SK-N-SH (cell line): ENCODE measurements around the gene GALNS. TPM values are rescaled to one million over a fixed set of nuclear protein-coding genes. Genes with fewer than 3 reads are reported as not detected.

Experiments
- CTCF ChIA-PET: fragments of 300-600, 350-600 bp; formaldehyde crosslinking; extraction: SDS; loops from one replicate; lab custom pipeline; 2021; lab: Yijun Ruan, JAX
- POLR2A ChIA-PET: fragments of 350-600 bp; sonication (Branson Sonifier 250); formaldehyde crosslinking; extraction: SDS; loops from one replicate; lab custom pipeline; 2020; ENCODE audit warnings: antibody characterized with exemption, inconsistent platforms; lab: Yijun Ruan, JAX
- DNase-seq: peaks from one replicate; pipeline ENCODE4 v3.0.0; 2012
- H2AFZ ChIP-seq: fragments of 200-600 bp; sonication (generic); 2 replicates; pipeline ENCODE4 v1.8.1; 2016; ENCODE audit warnings: antibody characterized with exemption, mild to moderate bottlenecking, low read depth
- H3F3A ChIP-seq: fragments of 200-600 bp; sonication (generic); replicated peaks from 2 replicates; pipeline ENCODE3; 2016; ENCODE audit warnings: antibody characterized with exemption, mild to moderate bottlenecking; ENCODE audit not compliant: insufficient read depth
- H3K27ac ChIP-seq, 2 experiments: fragments of 200-500 bp in 1 of 2; fragments of 200-600 bp in 1 of 2; sonication (Bioruptor generic) in 1 of 2; sonication (generic), shearing (Covaris generic) in 1 of 2; 2 replicates each; pipeline versions ENCODE4 v1.5.1 to v1.6.1; 2014 to 2016; ENCODE audit warnings: low read depth in 2 of 2, inconsistent platforms in 1 of 2, low read length in 1 of 2, mild to moderate bottlenecking in 1 of 2, mixed read lengths in 1 of 2
- H3K27me3 ChIP-seq: fragments of 200-600 bp; sonication (generic), shearing (Covaris generic); 2 replicates; pipeline ENCODE4 v1.6.1; 2016; ENCODE audit warnings: mixed run types; ENCODE audit not compliant: insufficient read depth
- H3K36me3 ChIP-seq, 2 experiments: fragments of 200-500 bp in 1 of 2; fragments of 200-600 bp in 1 of 2; sonication (Bioruptor generic) in 1 of 2; sonication (generic) in 1 of 2; replicated peaks in 1 of 2; 2 replicates each; pipeline versions ENCODE3 to v1.5.1; 2014 to 2016; ENCODE audit warnings: low read length in 1 of 2, mild to moderate bottlenecking in 1 of 2; ENCODE audit not compliant: insufficient read depth in 2 of 2, control insufficient read depth in 1 of 2
- H3K4me1 ChIP-seq, 2 experiments: fragments of 200-500 bp in 1 of 2; fragments of 200-600 bp in 1 of 2; sonication (Bioruptor generic) in 1 of 2; sonication (generic), shearing (Covaris generic) in 1 of 2; 2 replicates each; pipeline versions ENCODE4 v1.5.1 to v1.6.1; 2014 to 2016; ENCODE audit warnings: low read depth in 1 of 2, low read length in 1 of 2, mixed run types in 1 of 2; ENCODE audit not compliant: insufficient read depth in 2 of 2, control insufficient read depth in 1 of 2
- H3K4me2 ChIP-seq: fragments of 200-600 bp; sonication (generic), shearing (Covaris generic); 2 replicates; pipeline ENCODE4 v1.6.1; 2017; ENCODE audit warnings: mixed run types
- H3K4me3 ChIP-seq, 2 experiments: fragments of 200-500 bp in 1 of 2; fragments of 200-600 bp in 1 of 2; sonication (Bioruptor generic) in 1 of 2; sonication (generic), shearing (Covaris generic) in 1 of 2; 2 replicates each; pipeline versions ENCODE4 v1.5.1 to v1.8.1; 2014 to 2016; ENCODE audit warnings: low read depth in 2 of 2, inconsistent platforms in 1 of 2, low read length in 1 of 2, mild to moderate bottlenecking in 1 of 2, mixed read lengths in 1 of 2, moderate library complexity in 1 of 2
- H3K79me2 ChIP-seq: fragments of 200-600 bp; sonication (generic); 2 replicates; pipeline ENCODE4 v1.8.1; 2017; ENCODE audit warnings: mild to moderate bottlenecking; ENCODE audit not compliant: insufficient read depth
- H3K9ac ChIP-seq: fragments of 200-600 bp; sonication (generic); 2 replicates; pipeline ENCODE4 v1.6.1; 2017; ENCODE audit warnings: mixed run types
- H3K9me2 ChIP-seq: fragments of 200-600 bp; sonication (generic); 2 replicates; pipeline ENCODE4 v1.6.1; 2017; ENCODE audit warnings: mixed run types
- H3K9me3 ChIP-seq: fragments of 200-600 bp; sonication (generic); 2 replicates; pipeline ENCODE4 v1.6.1; 2017; ENCODE audit warnings: mixed run types, mild to moderate bottlenecking, moderate library complexity
- H4K20me1 ChIP-seq: fragments of 200-600 bp; sonication (generic); 2 replicates; pipeline ENCODE4 v1.6.1; 2017; ENCODE audit warnings: mild to moderate bottlenecking, mixed run types; ENCODE audit not compliant: insufficient read depth
- CHD2 ChIP-seq: fragments of 150-350 bp; IDR thresholded peaks from 2 replicates; pipeline ENCODE4 v1.6.1; 2018; ENCODE audit warnings: low read length; ENCODE audit not compliant: partially characterized antibody
- EP300 ChIP-seq, 2 experiments: IDR thresholded peaks; 2 replicates each; pipeline versions ENCODE4 v1.4.0 to v1.6.1; 2012; ENCODE audit warnings: borderline replicate concordance in 1 of 2, low read depth in 1 of 2, low read length in 1 of 2
- FOSL2 ChIP-seq: IDR thresholded peaks from 2 replicates; pipeline ENCODE4 v1.4.0; 2012; ENCODE audit warnings: low read depth, mild to moderate bottlenecking, moderate library complexity, borderline replicate concordance
- FOXM1 ChIP-seq: IDR thresholded peaks from 2 replicates; pipeline ENCODE4 v1.4.0; 2012; ENCODE audit warnings: low read depth, mild to moderate bottlenecking
- GABPA ChIP-seq: IDR thresholded peaks from 2 replicates; pipeline ENCODE4 v1.4.0; 2012; ENCODE audit warnings: low read depth, mild to moderate bottlenecking
- GATA2 ChIP-seq: sonication (generic); formaldehyde crosslinking; IDR thresholded peaks from 2 replicates; pipeline ENCODE4 v1.5.0; 2020; ENCODE audit warnings: mild to moderate bottlenecking, missing genetic modification reagents
- MXI1 ChIP-seq: IDR thresholded peaks from 2 replicates; pipeline ENCODE4 v1.6.1; 2012; ENCODE audit warnings: mild to moderate bottlenecking, low read depth, low read length, improper control_type of control experiment
- NFIC ChIP-seq: IDR thresholded peaks from 2 replicates; pipeline ENCODE4 v1.4.0; 2012; ENCODE audit warnings: borderline replicate concordance
- RFX5 ChIP-seq: IDR thresholded peaks from 2 replicates; pipeline ENCODE4 v1.6.1; 2012; ENCODE audit warnings: mild to moderate bottlenecking, improper control_type of control experiment, low read length
- RXRA ChIP-seq: IDR thresholded peaks from 2 replicates; pipeline ENCODE4 v1.4.0; 2012; ENCODE audit warnings: low read depth, mild to moderate bottlenecking, borderline replicate concordance
- SIN3A ChIP-seq: IDR thresholded peaks from 2 replicates; pipeline ENCODE4 v1.6.1; 2012; ENCODE audit warnings: low read depth, mild to moderate bottlenecking, low read length, moderate library complexity, borderline replicate concordance
- TAF1 ChIP-seq: IDR thresholded peaks from 2 replicates; pipeline ENCODE4 v1.6.1; 2012; ENCODE audit warnings: low read depth, mild to moderate bottlenecking, low read length, moderate library complexity, borderline replicate concordance
- TCF12 ChIP-seq: IDR thresholded peaks from 2 replicates; pipeline ENCODE4 v1.4.0; 2012
- TEAD4 ChIP-seq: IDR thresholded peaks from 2 replicates; pipeline ENCODE4 v1.4.0; 2012; ENCODE audit warnings: mild to moderate bottlenecking, borderline replicate concordance; ENCODE audit not compliant: insufficient read depth
- WGBS: methylation state at CpG from one replicate; pipeline ENCODE4 v1.1.6; 2017; ENCODE audit warnings: low lambda C conversion rate; 5-methylcytosine and 5-hydroxymethylcytosine counted together
- polyA plus RNA-seq, 3 experiments: library from polyadenylated mRNA; depleted of rRNA; stranded (reverse); fragments of >200 nt; gene quantifications; 2 replicates each; pipeline ENCODE4 v1.2.3, GENCODE V29; 2012
- TF ChIP-seq, protein P1 (sequence below): fragments of 150-350 bp; IDR thresholded peaks from 2 replicates; pipeline ENCODE4 v1.6.1; 2016; ENCODE audit warnings: mild to moderate bottlenecking, low read depth, low read length
- TF ChIP-seq, protein P2 (sequence below): IDR thresholded peaks from 2 replicates; pipeline ENCODE4 v1.4.0; 2012; ENCODE audit warnings: low read depth
- TF ChIP-seq, protein P3 (sequence below): IDR thresholded peaks from 2 replicates; pipeline ENCODE4; 2012
- TF ChIP-seq, protein P4 (sequence below): IDR thresholded peaks from 2 replicates; pipeline ENCODE4 v1.6.1; 2012; ENCODE audit warnings: mild to moderate bottlenecking, low read depth, low read length, moderate library complexity

Gene GALNS
- polyA plus RNA-seq, 1 of the 3 experiments (the other 2 are of a cell fraction), result 16.5 TPM

DNA sequence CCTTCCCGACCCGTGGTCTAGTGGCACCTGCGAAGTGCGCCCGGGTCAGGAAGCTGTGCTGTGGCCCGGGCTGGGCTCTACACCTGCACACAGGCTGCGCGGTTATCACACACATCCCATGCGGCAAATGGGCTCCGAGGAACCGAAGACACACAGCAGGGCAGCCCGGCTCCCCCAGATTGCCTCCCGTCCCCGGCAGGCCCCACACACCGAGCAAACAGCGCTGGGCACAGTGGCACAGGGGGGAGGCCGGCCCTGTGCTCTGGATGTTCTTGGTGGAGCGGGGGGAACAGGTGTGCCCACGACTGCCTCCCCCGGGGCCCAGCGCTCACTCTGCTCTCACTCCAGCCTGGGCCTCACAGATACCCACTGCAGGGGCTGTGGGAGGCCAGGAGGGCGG, 38.6 kb upstream of the GALNS start:
- no peaks in the 10 kb centered on the region for H3F3A ChIP-seq
- no peak overlapping the region for H3K9ac ChIP-seq
- H4K20me1 ChIP-seq, result no peaks in the 10 kb centered on the region
- H3K27ac ChIP-seq, result no peak overlapping the region
- POLR2A ChIA-PET, result no interaction called here
- no peaks in the 10 kb centered on the region for H3K36me3 ChIP-seq
- H3K4me3 ChIP-seq, result no peak overlapping the region
- peaks cover 65% of the 10 kb centered on the region for H3K27me3 ChIP-seq
- TF ChIP-seq, protein P1, sequence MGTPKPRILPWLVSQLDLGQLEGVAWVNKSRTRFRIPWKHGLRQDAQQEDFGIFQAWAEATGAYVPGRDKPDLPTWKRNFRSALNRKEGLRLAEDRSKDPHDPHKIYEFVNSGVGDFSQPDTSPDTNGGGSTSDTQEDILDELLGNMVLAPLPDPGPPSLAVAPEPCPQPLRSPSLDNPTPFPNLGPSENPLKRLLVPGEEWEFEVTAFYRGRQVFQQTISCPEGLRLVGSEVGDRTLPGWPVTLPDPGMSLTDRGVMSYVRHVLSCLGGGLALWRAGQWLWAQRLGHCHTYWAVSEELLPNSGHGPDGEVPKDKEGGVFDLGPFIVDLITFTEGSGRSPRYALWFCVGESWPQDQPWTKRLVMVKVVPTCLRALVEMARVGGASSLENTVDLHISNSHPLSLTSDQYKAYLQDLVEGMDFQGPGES, result no peak
- TF ChIP-seq GATA2 (CRISPR knock-in tag), result no peak
- TF ChIP-seq TCF12, result no peak
- TF ChIP-seq, protein P2, sequence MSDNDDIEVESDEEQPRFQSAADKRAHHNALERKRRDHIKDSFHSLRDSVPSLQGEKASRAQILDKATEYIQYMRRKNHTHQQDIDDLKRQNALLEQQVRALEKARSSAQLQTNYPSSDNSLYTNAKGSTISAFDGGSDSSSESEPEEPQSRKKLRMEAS, result no peak
- no peak for TF ChIP-seq FOSL2
- no peak for TF ChIP-seq EP300 (IDR thresholded peaks at IDR 0.05; ENCODE audit: borderline replicate concordance in 1 of 2, low read depth in 1 of 2, low read length in 1 of 2)
- no peak for TF ChIP-seq CHD2
- no peak for TF ChIP-seq SIN3A
- TF ChIP-seq RXRA, result no peak
- no peak for TF ChIP-seq RFX5
- TF ChIP-seq TAF1, result no peak
- TF ChIP-seq NFIC, result no peak
- no peak for DNase-seq
- H3K9me2 ChIP-seq, result no peaks in the 10 kb centered on the region
- H3K9me3 ChIP-seq, result no peaks in the 10 kb centered on the region
- H2AFZ ChIP-seq, result no peak overlapping the region
- H3K4me1 ChIP-seq, result no peaks in the 10 kb centered on the region
- no peaks in the 10 kb centered on the region for H3K79me2 ChIP-seq
- no peak overlapping the region for H3K4me2 ChIP-seq
- 79% methylated on average over 9 of the region's 22 CpGs for WGBS
- CTCF ChIA-PET, result no interaction called here

DNA sequence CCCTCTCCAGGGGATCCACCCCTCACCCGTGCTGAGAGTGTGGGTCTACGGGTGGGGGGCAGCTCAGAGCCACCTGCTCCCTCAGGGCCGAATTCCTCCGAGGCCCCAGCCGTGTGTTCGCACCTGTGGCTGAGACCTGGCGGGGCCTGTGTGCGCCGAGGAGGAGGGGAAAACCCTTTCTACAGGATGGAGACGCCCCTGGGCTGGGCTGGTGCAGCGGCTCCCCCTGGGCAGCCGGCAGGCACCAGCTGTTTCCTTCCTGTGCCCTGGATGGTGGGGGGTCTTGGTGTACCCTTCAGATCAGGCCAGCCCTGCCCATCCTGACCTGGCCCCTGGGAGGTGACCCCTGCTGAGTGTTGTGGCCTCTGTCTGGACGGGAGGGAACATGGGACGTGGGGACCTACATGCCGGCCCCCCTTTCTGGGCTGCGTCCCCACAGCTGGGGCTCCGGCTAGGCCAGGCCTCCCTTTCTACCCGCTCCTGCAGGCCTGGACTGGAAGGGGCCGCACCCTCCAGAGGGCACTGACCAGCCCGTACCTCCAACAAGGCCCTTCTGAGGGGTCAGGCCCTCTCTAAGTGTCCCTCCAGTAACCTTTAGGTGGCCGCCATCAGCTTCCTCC, 38.0 kb upstream of the GALNS start:
- Histone ChIP-seq H3K4me1 (no peaks in the 10 kb centered on the region), H3K4me3 (no peak overlapping the region), H3K36me3 (no peaks in the 10 kb centered on the region), H4K20me1 (no peaks in the 10 kb centered on the region), H3K27me3 (peaks cover 65% of the 10 kb centered on the region), H3K4me2 (no peak overlapping the region), H3F3A (no peaks in the 10 kb centered on the region), H3K9me3 (no peaks in the 10 kb centered on the region), H3K9me2 (no peaks in the 10 kb centered on the region), H3K79me2 (no peaks in the 10 kb centered on the region), H2AFZ (no peak overlapping the region), H3K9ac (no peak overlapping the region), H3K27ac (no peak overlapping the region)
- TF ChIP-seq GABPA (no peak), TAF1 (no peak), FOSL2 (no peak), FOXM1 (no peak), TEAD4 (no peak), SIN3A (no peak), MXI1 (no peak), NFIC (no peak), CHD2 (no peak)
- TF ChIP-seq, protein P3, sequence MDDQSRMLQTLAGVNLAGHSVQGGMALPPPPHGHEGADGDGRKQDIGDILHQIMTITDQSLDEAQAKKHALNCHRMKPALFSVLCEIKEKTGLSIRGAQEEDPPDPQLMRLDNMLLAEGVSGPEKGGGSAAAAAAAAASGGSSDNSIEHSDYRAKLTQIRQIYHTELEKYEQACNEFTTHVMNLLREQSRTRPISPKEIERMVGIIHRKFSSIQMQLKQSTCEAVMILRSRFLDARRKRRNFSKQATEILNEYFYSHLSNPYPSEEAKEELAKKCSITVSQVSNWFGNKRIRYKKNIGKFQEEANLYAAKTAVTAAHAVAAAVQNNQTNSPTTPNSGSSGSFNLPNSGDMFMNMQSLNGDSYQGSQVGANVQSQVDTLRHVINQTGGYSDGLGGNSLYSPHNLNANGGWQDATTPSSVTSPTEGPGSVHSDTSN, result no peak
- TF ChIP-seq, protein P4, sequence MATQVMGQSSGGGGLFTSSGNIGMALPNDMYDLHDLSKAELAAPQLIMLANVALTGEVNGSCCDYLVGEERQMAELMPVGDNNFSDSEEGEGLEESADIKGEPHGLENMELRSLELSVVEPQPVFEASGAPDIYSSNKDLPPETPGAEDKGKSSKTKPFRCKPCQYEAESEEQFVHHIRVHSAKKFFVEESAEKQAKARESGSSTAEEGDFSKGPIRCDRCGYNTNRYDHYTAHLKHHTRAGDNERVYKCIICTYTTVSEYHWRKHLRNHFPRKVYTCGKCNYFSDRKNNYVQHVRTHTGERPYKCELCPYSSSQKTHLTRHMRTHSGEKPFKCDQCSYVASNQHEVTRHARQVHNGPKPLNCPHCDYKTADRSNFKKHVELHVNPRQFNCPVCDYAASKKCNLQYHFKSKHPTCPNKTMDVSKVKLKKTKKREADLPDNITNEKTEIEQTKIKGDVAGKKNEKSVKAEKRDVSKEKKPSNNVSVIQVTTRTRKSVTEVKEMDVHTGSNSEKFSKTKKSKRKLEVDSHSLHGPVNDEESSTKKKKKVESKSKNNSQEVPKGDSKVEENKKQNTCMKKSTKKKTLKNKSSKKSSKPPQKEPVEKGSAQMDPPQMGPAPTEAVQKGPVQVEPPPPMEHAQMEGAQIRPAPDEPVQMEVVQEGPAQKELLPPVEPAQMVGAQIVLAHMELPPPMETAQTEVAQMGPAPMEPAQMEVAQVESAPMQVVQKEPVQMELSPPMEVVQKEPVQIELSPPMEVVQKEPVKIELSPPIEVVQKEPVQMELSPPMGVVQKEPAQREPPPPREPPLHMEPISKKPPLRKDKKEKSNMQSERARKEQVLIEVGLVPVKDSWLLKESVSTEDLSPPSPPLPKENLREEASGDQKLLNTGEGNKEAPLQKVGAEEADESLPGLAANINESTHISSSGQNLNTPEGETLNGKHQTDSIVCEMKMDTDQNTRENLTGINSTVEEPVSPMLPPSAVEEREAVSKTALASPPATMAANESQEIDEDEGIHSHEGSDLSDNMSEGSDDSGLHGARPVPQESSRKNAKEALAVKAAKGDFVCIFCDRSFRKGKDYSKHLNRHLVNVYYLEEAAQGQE, result no peak
- TF ChIP-seq, protein P2, result no peak
- TF ChIP-seq, protein P1, result no peak
- 75% methylated on average over 13 of the region's 21 CpGs for WGBS
- CTCF ChIA-PET, result no interaction called here
- POLR2A ChIA-PET, result no interaction called here
- DNase-seq, result no peak
